H1 (cell line): ENCODE measurements around the gene NTPCR. TPM values are rescaled to one million over a fixed set of nuclear protein-coding genes. Genes with fewer than 3 reads are reported as not detected.

ENCODE experiments used
- CTCF ChIA-PET: fragments of 300-600 bp; sonication (Branson Sonifier 250); formaldehyde crosslinking; loops from one replicate; lab custom pipeline; 2021; ENCODE audit not compliant: partially characterized antibody; lab: Charles Lee
- POLR2A ChIA-PET: fragments of 300-600 bp; sonication (Branson Sonifier 250); formaldehyde crosslinking; loops from one replicate; lab custom pipeline; 2021; ENCODE audit warnings: inconsistent platforms; ENCODE audit not compliant: partially characterized antibody; lab: Charles Lee
- DNase-seq, 2 experiments: peaks; one replicate each; pipeline versions ENCODE4 v3.0.0 to v3.0.0-alpha.2; 2010 to 2022; ENCODE audit warnings: low spot score in 2 of 2, low read depth in 1 of 2, mixed read lengths in 1 of 2
- FAIRE-seq: peaks from 2 replicates; lab custom pipeline; 2011; peaks lifted over from hg19 to GRCh38; lab: Jason Lieb, UNC
- H2AFZ ChIP-seq: 2 replicates; pipeline ENCODE4 v1.8.1; 2012; ENCODE audit warnings: low read length, inconsistent platforms
- H2AK5ac ChIP-seq: 2 replicates; pipeline ENCODE4 v1.6.1; 2013; ENCODE audit warnings: low read depth, low read length
- H2BK120ac ChIP-seq: replicated peaks from 2 replicates; pipeline ENCODE3; 2013; ENCODE audit warnings: low read depth, low read length, inconsistent platforms
- H2BK12ac ChIP-seq: 2 replicates; pipeline ENCODE4 v1.6.1; 2013; ENCODE audit warnings: low read depth, low read length
- H2BK15ac ChIP-seq: 2 replicates; pipeline ENCODE4 v1.6.1; 2013; ENCODE audit warnings: low read length
- H2BK20ac ChIP-seq: 2 replicates; pipeline ENCODE4 v1.6.1; 2013; ENCODE audit warnings: low read length
- H2BK5ac ChIP-seq: 2 replicates; pipeline ENCODE4 v1.6.1; 2013; ENCODE audit warnings: low read depth, low read length
- H3K14ac ChIP-seq: 2 replicates; pipeline ENCODE4 v1.6.1; 2013; ENCODE audit warnings: inconsistent platforms; ENCODE audit not compliant: insufficient read length
- H3K18ac ChIP-seq: 2 replicates; pipeline ENCODE4 v1.6.1; 2013; ENCODE audit warnings: low read length; ENCODE audit errors: extremely low read depth
- H3K23ac ChIP-seq: 2 replicates; pipeline ENCODE4 v1.6.1; 2013; ENCODE audit warnings: inconsistent platforms; ENCODE audit not compliant: insufficient read length
- H3K23me2 ChIP-seq: 2 replicates; pipeline ENCODE4 v1.6.1; 2013; ENCODE audit warnings: low read depth, low read length
- H3K27ac ChIP-seq: 2 replicates; pipeline ENCODE4 v1.6.1; 2011; ENCODE audit warnings: low read depth, low read length, inconsistent platforms
- H3K27me3 ChIP-seq, 4 experiments: replicated peaks in 1 of 4; 1 replicate in 1 of 4; 2 replicates in 3 of 4; pipeline versions ENCODE4 v1.6.1 to v1.8.1; 2011 to 2013; ENCODE audit warnings: low read length in 3 of 4, mild to moderate bottlenecking in 3 of 4, inconsistent platforms in 2 of 4, mixed read lengths in 2 of 4, moderate library complexity in 1 of 4; ENCODE audit not compliant: control insufficient read depth in 3 of 4, insufficient read depth in 3 of 4; ENCODE audit errors: extremely low read depth in 1 of 4
- H3K36me3 ChIP-seq, 4 experiments: 2 replicates each; pipeline versions ENCODE4 v1.6.1 to v1.8.1; 2011 to 2013; ENCODE audit warnings: mild to moderate bottlenecking in 4 of 4, low read length in 3 of 4, moderate library complexity in 2 of 4, control low read depth in 1 of 4, inconsistent platforms in 1 of 4; ENCODE audit not compliant: insufficient read depth in 4 of 4, control insufficient read depth in 2 of 4
- H3K4ac ChIP-seq: replicated peaks from 2 replicates; pipeline ENCODE3; 2013; ENCODE audit warnings: low read length, low read depth, mixed read lengths, inconsistent platforms; ENCODE audit not compliant: insufficient read length
- H3K4me1 ChIP-seq, 4 experiments: replicated peaks in 1 of 4; 1 replicate in 1 of 4; 2 replicates in 3 of 4; pipeline versions ENCODE4 v1.6.1 to v1.8.1; 2011 to 2013; ENCODE audit warnings: low read length in 3 of 4, inconsistent platforms in 2 of 4, mixed read lengths in 1 of 4; ENCODE audit not compliant: insufficient read depth in 4 of 4, control insufficient read depth in 3 of 4
- H3K4me2 ChIP-seq, 2 experiments: 2 replicates each; pipeline versions ENCODE4 v1.6.1 to v1.8.1; 2011 to 2013; ENCODE audit warnings: low read depth in 2 of 2, low read length in 2 of 2, control low read depth in 1 of 2, inconsistent platforms in 1 of 2, mild to moderate bottlenecking in 1 of 2; ENCODE audit not compliant: insufficient read depth in 1 of 2
- H3K4me3 ChIP-seq, 4 experiments: fragments of 200-600, 300-600 bp in 1 of 4; sonication (generic), shearing (Covaris generic), sonication (Bioruptor Twin) in 1 of 4; 2 replicates each; pipeline versions ENCODE4 v1.5.1 to v1.8.1; 2011 to 2016; ENCODE audit warnings: low read length in 4 of 4, low read depth in 3 of 4, control low read depth in 2 of 4, inconsistent platforms in 2 of 4, mild to moderate bottlenecking in 2 of 4, mixed read lengths in 1 of 4, moderate library complexity in 1 of 4; ENCODE audit not compliant: insufficient read depth in 2 of 4; ENCODE audit errors: extremely low read depth in 1 of 4
- H3K56ac ChIP-seq: replicated peaks from 2 replicates; pipeline ENCODE3; 2013; ENCODE audit warnings: low read depth, mild to moderate bottlenecking, mixed read lengths, low read length, inconsistent platforms; ENCODE audit not compliant: insufficient read length
- H3K79me1 ChIP-seq: 2 replicates; pipeline ENCODE4 v1.6.1; 2013; ENCODE audit warnings: low read depth, low read length, control low read depth
- H3K79me2 ChIP-seq, 2 experiments: 2 replicates each; pipeline versions ENCODE4 v1.6.1 to v1.8.1; 2012 to 2013; ENCODE audit warnings: low read length in 2 of 2, mild to moderate bottlenecking in 2 of 2, inconsistent platforms in 1 of 2; ENCODE audit not compliant: insufficient read depth in 2 of 2, control insufficient read depth in 1 of 2
- H3K9ac ChIP-seq, 4 experiments: replicated peaks in 1 of 4; 1 replicate in 1 of 4; 2 replicates in 3 of 4; pipeline versions ENCODE4 v1.6.1 to v1.8.1; 2011 to 2013; ENCODE audit warnings: low read depth in 3 of 4, low read length in 3 of 4, control low read depth in 2 of 4, mild to moderate bottlenecking in 2 of 4, moderate library complexity in 2 of 4, inconsistent platforms in 1 of 4; ENCODE audit errors: extremely low read depth in 1 of 4
- H3K9me3 ChIP-seq, 2 experiments: 2 replicates each; pipeline versions ENCODE4 v1.6.1 to v1.8.1; 2012 to 2013; ENCODE audit warnings: mild to moderate bottlenecking in 2 of 2, moderate library complexity in 2 of 2, control low read depth in 1 of 2, inconsistent platforms in 1 of 2, low read depth in 1 of 2, low read length in 1 of 2, mixed read lengths in 1 of 2; ENCODE audit not compliant: insufficient read depth in 2 of 2
- H4K20me1 ChIP-seq, 2 experiments: replicated peaks in 1 of 2; 2 replicates each; pipeline versions ENCODE3 to v1.8.1; 2011 to 2013; ENCODE audit warnings: inconsistent platforms in 2 of 2, low read length in 2 of 2, mild to moderate bottlenecking in 1 of 2; ENCODE audit not compliant: insufficient read depth in 2 of 2, control insufficient read depth in 1 of 2
- H4K5ac ChIP-seq: 2 replicates; pipeline ENCODE4 v1.6.1; 2013; ENCODE audit warnings: low read length, low read depth, mixed read lengths, inconsistent platforms; ENCODE audit not compliant: insufficient read length
- H4K8ac ChIP-seq: 2 replicates; pipeline ENCODE4 v1.8.0; 2013; ENCODE audit warnings: mild to moderate bottlenecking, moderate library complexity, low read length, inconsistent platforms; ENCODE audit not compliant: insufficient read depth; ENCODE audit errors: extremely low read depth
- H4K91ac ChIP-seq: replicated peaks from 2 replicates; pipeline ENCODE3; 2013; ENCODE audit warnings: low read length, mixed read lengths, inconsistent platforms; ENCODE audit not compliant: insufficient read length
- WGBS, 2 experiments: shearing (Covaris generic) in 1 of 2; methylation state at CpG; one replicate each; pipeline versions ENCODE4 v1.1.6 to v1.1.7; 2013 to 2015; ENCODE audit warnings: low lambda C conversion rate in 2 of 2, mixed read lengths in 2 of 2, inconsistent platforms in 1 of 2, low coverage in 1 of 2, missing lambda C conversion rate in 1 of 2; ENCODE audit not compliant: insufficient replicate concordance in 2 of 2, insufficient coverage in 1 of 2, insufficient read length in 1 of 2; ENCODE audit errors: extremely low coverage in 1 of 2, missing lambda C conversion rate in 1 of 2; 5-methylcytosine and 5-hydroxymethylcytosine counted together
- polyA plus RNA-seq, 7 experiments: library from polyadenylated mRNA; depleted of rRNA in 3 of 7; stranded (reverse) in 5 of 7; unstranded in 2 of 7; fragments of >200 nt in 5 of 7; fragments of 200-250 nt in 2 of 7; gene quantifications; 1 replicate in 5 of 7; 2 replicates in 1 of 7; 4 replicates in 1 of 7; pipeline versions ENCODE4 v1.2.1 to v1.2.3, GENCODE V29; 2011 to 2013; ENCODE audit warnings: missing spikeins in 2 of 7, mixed read lengths in 2 of 7
- total RNA-seq: library from RNA; stranded (reverse); fragmentation: NEBNext Ultra II Directional; extraction: Animal tissue kit (Norgen Biotek cat#: 25700); gene quantifications from 2 replicates; pipeline ENCODE4 v1.2.1, GENCODE V29; 2021
- TF ChIP-seq, protein P1 (sequence below), 3 experiments: IDR thresholded peaks; 1 replicate in 2 of 3; 2 replicates in 1 of 3; pipeline versions ENCODE4 v1.5.1 to v1.6.1; 2011; ENCODE audit warnings: low read length in 3 of 3, mild to moderate bottlenecking in 3 of 3, inconsistent platforms in 2 of 3, low read depth in 1 of 3, moderate library complexity in 1 of 3; ENCODE audit not compliant: insufficient read depth in 1 of 3; ENCODE audit errors: control extremely low read depth in 1 of 3

NTPCR gene
- total and polyA plus RNA-seq, 2 of the 8 experiments (the other 6 are each of a cell fraction or from before 2014, with no cell fraction given): 22.6 to 73.1 TPM

DNA sequence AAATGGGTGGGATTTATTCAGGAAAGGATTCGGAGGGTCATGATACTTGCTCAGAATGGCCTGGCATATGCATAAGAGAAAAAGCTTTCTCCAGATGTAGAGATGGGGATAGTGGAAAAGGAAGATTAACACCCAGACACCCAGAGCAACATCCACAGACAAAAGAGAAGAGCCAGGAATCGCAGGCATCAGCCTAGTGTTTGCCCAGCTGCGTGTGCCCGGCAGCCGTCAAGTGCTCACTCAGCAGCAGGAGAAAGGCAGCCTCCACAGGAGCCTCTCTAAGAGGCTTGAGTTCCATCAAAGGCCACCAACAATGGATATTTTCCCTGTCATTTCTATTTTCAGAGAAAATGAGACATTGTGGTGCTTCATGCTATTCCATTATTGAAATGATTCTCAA lies 54.7 kb downstream of the NTPCR start:
- Histone ChIP-seq H2BK5ac (no peak overlapping the region), H4K91ac (no peak overlapping the region), H3K4me3 (no peak overlapping the region), H3K4me1 (no peaks in the 10 kb centered on the region), H2BK15ac (no peak overlapping the region), H3K18ac (no peak overlapping the region), H3K4me2 (no peak overlapping the region), H3K79me2 (no peaks in the 10 kb centered on the region), H3K27ac (no peak overlapping the region), H2AK5ac (no peak overlapping the region)
- no peak for FAIRE-seq
- TF ChIP-seq, protein P1, sequence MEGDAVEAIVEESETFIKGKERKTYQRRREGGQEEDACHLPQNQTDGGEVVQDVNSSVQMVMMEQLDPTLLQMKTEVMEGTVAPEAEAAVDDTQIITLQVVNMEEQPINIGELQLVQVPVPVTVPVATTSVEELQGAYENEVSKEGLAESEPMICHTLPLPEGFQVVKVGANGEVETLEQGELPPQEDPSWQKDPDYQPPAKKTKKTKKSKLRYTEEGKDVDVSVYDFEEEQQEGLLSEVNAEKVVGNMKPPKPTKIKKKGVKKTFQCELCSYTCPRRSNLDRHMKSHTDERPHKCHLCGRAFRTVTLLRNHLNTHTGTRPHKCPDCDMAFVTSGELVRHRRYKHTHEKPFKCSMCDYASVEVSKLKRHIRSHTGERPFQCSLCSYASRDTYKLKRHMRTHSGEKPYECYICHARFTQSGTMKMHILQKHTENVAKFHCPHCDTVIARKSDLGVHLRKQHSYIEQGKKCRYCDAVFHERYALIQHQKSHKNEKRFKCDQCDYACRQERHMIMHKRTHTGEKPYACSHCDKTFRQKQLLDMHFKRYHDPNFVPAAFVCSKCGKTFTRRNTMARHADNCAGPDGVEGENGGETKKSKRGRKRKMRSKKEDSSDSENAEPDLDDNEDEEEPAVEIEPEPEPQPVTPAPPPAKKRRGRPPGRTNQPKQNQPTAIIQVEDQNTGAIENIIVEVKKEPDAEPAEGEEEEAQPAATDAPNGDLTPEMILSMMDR (IDR thresholded peaks at IDR 0.05; ENCODE audit: control extremely low read depth in 1 of 3, insufficient read depth in 1 of 3, low read depth in 1 of 3, low read length in 3 of 3): no peak
- TF ChIP-seq, all 59 proteins: peak for 0
- no peak overlapping the region for H4K8ac ChIP-seq
- no peak overlapping the region for H2BK12ac ChIP-seq
- no peak overlapping the region for H3K9ac ChIP-seq
- CTCF ChIA-PET: interaction anchor here (1.5 to 2.4 kb wide), 3 partner anchors 20 to 370 kb away, joined by 3 to 15 read pairs (median 4); no protein-coding TSS in a partner anchor
- H2BK20ac ChIP-seq: no peak overlapping the region
- H3K14ac ChIP-seq: no peak overlapping the region
- H4K5ac ChIP-seq: no peak overlapping the region
- no peak for DNase-seq
- no peak overlapping the region for H3K56ac ChIP-seq
- POLR2A ChIA-PET: no interaction called here
- 89% methylated on average over 5 of the region's 5 CpGs; no CpG with 5 or more reads in 1 of the 2 experiments for WGBS, 2 experiments
- H2BK120ac ChIP-seq: no peak overlapping the region
- H3K79me1 ChIP-seq: no peaks in the 10 kb centered on the region
- no peaks in the 10 kb centered on the region for H4K20me1 ChIP-seq
- H3K4ac ChIP-seq: no peak overlapping the region
- H3K27me3 ChIP-seq: no peaks in the 10 kb centered on the region
- peaks cover 0 to 2% of the 10 kb centered on the region in 2 experiments; a peak in 1 of 4 replicates for H3K9me3 ChIP-seq
- no peaks in the 10 kb centered on the region for H3K23me2 ChIP-seq
- H3K36me3 ChIP-seq: peaks cover 0 to 7% (median 5%) of the 10 kb centered on the region in 4 experiments; a peak in 6 of 8 replicates
- H2AFZ ChIP-seq: no peak overlapping the region
- no peak overlapping the region for H3K23ac ChIP-seq
